Prostate gland (tissue), 2 donors: ENCODE data around the gene ADM. TPM values are rescaled to one million over a fixed set of nuclear protein-coding genes. Genes with fewer than 3 reads are reported as not detected.

Source experiments
- DNase-seq: peaks from one replicate; pipeline ENCODE4 v3.0.0-alpha.2; 2019; ENCODE audit warnings: low spot score
- H3K27ac ChIP-seq, 2 donors: fragments of 200-600 bp; sonication (generic); 2 replicates each; pipeline ENCODE4 v1.5.1; 2017 to 2019
- H3K27me3 ChIP-seq: fragments of 200-600 bp; sonication (generic); replicated peaks from 2 replicates; pipeline ENCODE4 v1.5.1; 2019; ENCODE audit not compliant: insufficient read depth
- H3K36me3 ChIP-seq, 2 donors: fragments of 200-600 bp; sonication (generic); 1 replicate in 1 of 2; 2 replicates in 1 of 2; pipeline versions ENCODE4 v1.5.1 to v1.8.1; 2017 to 2019
- H3K4me1 ChIP-seq: fragments of 200-600 bp; sonication (generic); replicated peaks from 2 replicates; pipeline ENCODE4 v1.5.1; 2019
- H3K4me3 ChIP-seq, 2 donors: fragments of 200-600 bp; sonication (generic); 2 replicates each; pipeline ENCODE4 v1.5.1; 2017 to 2019
- H3K9me3 ChIP-seq: fragments of 200-600 bp; sonication (generic); 2 replicates; pipeline ENCODE4 v1.5.1; 2017
- POLR2A ChIP-seq: fragments of 450-650 bp; IDR thresholded peaks from one replicate; pipeline ENCODE4 v1.6.1; 2016; ENCODE audit warnings: antibody characterized with exemption, mild to moderate bottlenecking
- POLR2AphosphoS5 ChIP-seq: sonication (generic); formaldehyde crosslinking; IDR thresholded peaks from one replicate; pipeline ENCODE4 v1.6.1; 2017; ENCODE audit warnings: antibody characterized with exemption
- WGBS: methylation state at CpG from one replicate; pipeline ENCODE4 v1.1.5; 2018; 5-methylcytosine and 5-hydroxymethylcytosine counted together
- intact Hi-C: fragments of 100-400 bp; cut with DNase I; formaldehyde crosslinking; loops from one replicate; pipeline ENCODE4 v1.14.2; 2022
- small RNA-seq, 2 donors: library from RNA; depleted of rRNA; stranded (forward); fragments of <200 nt; gene quantifications; one replicate each; pipeline ENCODE3, GENCODE V24; 2016
- total RNA-seq, 2 donors: library from RNA; depleted of rRNA; stranded (reverse); fragments of >200 nt; gene quantifications; one replicate each; pipeline ENCODE4 v1.1.0, GENCODE V29; 2016
- TF ChIP-seq, protein P1 (sequence below), 4 experiments: fragments of 200-600 bp in 2 of 4; fragments of 450-650 bp in 2 of 4; sonication (generic) in 2 of 4; IDR thresholded peaks; 1 replicate in 3 of 4; 2 replicates in 1 of 4; pipeline ENCODE4 v1.5.1; 2016 to 2019; ENCODE audit warnings: antibody characterized with exemption in 4 of 4, mild to moderate bottlenecking in 2 of 4, moderate library complexity in 2 of 4

ADM gene
- total RNA-seq, 2 donors from 2014 or later = 20.4 to 33.7 TPM

DNA sequence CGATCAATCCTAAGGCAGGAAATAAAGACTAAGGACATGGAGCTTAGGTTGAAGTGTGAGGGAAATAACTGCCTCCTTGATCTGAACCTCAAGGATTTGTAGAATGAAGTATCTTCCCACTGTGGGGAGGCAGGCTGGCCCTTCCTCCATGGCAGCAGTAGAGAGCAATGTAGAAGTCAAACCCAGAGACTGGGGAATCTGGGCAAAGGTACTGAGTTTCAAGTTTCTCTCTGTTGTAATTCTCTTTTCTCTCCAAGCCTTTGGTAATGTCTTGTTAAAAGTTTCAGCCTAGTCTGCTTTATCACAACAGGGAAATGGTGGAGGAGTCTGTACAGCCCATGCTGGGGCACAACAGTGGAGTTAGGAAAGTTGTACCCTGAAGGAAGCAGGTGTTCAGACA lies 49.5 kb downstream of the ADM start:
- WGBS = 88% methylated on average over 1 of the region's 1 CpG
- Histone ChIP-seq H3K4me3 (no peak overlapping the region), H3K9me3 (no peaks in the 10 kb centered on the region), H3K27me3 (no peaks in the 10 kb centered on the region), H3K4me1 (no peaks in the 10 kb centered on the region), H3K36me3 (no peaks in the 10 kb centered on the region), H3K27ac (no peak overlapping the region)
- DNase-seq = no peak
- intact Hi-C loops = no loop called here
- TF ChIP-seq POLR2A (no peak), POLR2AphosphoS5 (no peak)
- TF ChIP-seq, protein P1, sequence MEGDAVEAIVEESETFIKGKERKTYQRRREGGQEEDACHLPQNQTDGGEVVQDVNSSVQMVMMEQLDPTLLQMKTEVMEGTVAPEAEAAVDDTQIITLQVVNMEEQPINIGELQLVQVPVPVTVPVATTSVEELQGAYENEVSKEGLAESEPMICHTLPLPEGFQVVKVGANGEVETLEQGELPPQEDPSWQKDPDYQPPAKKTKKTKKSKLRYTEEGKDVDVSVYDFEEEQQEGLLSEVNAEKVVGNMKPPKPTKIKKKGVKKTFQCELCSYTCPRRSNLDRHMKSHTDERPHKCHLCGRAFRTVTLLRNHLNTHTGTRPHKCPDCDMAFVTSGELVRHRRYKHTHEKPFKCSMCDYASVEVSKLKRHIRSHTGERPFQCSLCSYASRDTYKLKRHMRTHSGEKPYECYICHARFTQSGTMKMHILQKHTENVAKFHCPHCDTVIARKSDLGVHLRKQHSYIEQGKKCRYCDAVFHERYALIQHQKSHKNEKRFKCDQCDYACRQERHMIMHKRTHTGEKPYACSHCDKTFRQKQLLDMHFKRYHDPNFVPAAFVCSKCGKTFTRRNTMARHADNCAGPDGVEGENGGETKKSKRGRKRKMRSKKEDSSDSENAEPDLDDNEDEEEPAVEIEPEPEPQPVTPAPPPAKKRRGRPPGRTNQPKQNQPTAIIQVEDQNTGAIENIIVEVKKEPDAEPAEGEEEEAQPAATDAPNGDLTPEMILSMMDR (IDR thresholded peaks at IDR 0.05) = no peak

DNA sequence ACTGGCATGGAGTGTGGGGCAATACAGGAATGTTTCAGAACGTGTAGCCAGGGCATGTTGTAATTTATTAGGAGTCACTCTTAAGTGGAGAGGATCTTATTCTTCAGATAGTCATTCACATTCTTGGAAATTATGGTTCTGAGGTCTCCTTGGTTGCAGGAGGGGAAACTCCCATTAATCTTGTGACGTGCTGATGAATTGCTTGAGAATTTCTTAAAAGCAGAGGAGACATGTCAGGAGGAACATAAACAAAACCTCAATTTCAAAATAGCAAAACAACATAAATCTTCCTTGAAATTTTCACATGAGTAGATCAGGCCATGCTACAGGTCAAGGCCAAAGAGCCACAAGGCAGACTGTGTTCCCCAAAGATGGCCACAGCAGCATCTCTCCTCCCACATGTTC lies 50.4 kb downstream of the ADM start:
- H3K27me3 ChIP-seq = no peaks in the 10 kb centered on the region
- no peaks in the 10 kb centered on the region for H3K36me3 ChIP-seq
- H3K4me1 ChIP-seq = no peaks in the 10 kb centered on the region
- TF ChIP-seq POLR2A (no peak), POLR2AphosphoS5 (no peak)
- TF ChIP-seq, protein P1 (IDR thresholded peaks at IDR 0.05) = no peak
- intact Hi-C loops = no loop called here
- H3K9me3 ChIP-seq = no peaks in the 10 kb centered on the region
- DNase-seq = no peak
- H3K4me3 ChIP-seq = no peak overlapping the region
- H3K27ac ChIP-seq = no peak overlapping the region
- WGBS = 5% methylated on average over 2 of the region's 2 CpGs

- no peak for TF ChIP-seq POLR2A
- TF ChIP-seq, protein P1 (IDR thresholded peaks at IDR 0.05) = no peak
- no peak for TF ChIP-seq POLR2AphosphoS5
- Histone ChIP-seq H3K27me3 (no peaks in the 10 kb centered on the region), H3K4me3 (no peak overlapping the region), H3K4me1 (no peaks in the 10 kb centered on the region), H3K27ac (no peak overlapping the region), H3K9me3 (no peaks in the 10 kb centered on the region), H3K36me3 (no peaks in the 10 kb centered on the region)
- intact Hi-C loops = no loop called here
- no peak for DNase-seq
Measured at GRCh38 chr11:10356161-10356560, 51.3 kb downstream of the ADM start.

Small RNA genes lying within 50 kb of the gene (small RNA-seq; reads per million reads assigned to genes)
- 0 reads per million in 2 donors for gene AC080023.2

Other genes with a start within 250 kb of the ADM start
- gene SBF2, start 10.9 kb upstream of the ADM start, total RNA-seq = 10 to 100 TPM; 35.9 to 56.7 TPM
- 10 to 100 TPM; 20.0 to 22.1 TPM for gene AMPD3, start 150.2 kb downstream of the ADM start, total RNA-seq
- 10 to 100 TPM; 52.9 to 66.2 TPM for gene RNF141, start 236.1 kb downstream of the ADM start, total RNA-seq